NCI-H226 (cell line): ENCODE data around the gene AGBL3.
"Not testable (repeated sequence)": the region's sequence is repeated elsewhere in the genome, so short reads cannot be mapped to it uniquely, and the experiment has no call there.

ENCODE experiments used
- DNase-seq: peaks from one replicate; pipeline ENCODE4 v3.0.0-alpha.2; 2015

Gene AGBL3

GRCh38 chr7:135078051-135078450 lies 91.7 kb downstream of the AGBL3 start:
- DNase-seq: no peak

- no peak for DNase-seq
Measured at GRCh38 chr7:135079068-135079467, 92.8 kb downstream of the AGBL3 start.

- DNase-seq: no peak
Measured at GRCh38 chr7:135083005-135083404, 96.7 kb downstream of the AGBL3 start.

GRCh38 chr7:135088566-135088965 lies 102.3 kb downstream of the AGBL3 start:
- DNase-seq: no peak

GRCh38 chr7:135091717-135092116 lies 105.4 kb downstream of the AGBL3 start:
- no peak for DNase-seq

GRCh38 chr7:135094472-135095237 lies 108.3 kb downstream of the AGBL3 start:
- no peak for DNase-seq

GRCh38 chr7:135095450-135095849 lies 109.1 kb downstream of the AGBL3 start:
- DNase-seq: no peak

- peak; percentile 21 for DNase-seq
Measured at GRCh38 chr7:135098391-135098790, 112.1 kb downstream of the AGBL3 start.

GRCh38 chr7:135100856-135101255 lies 114.5 kb downstream of the AGBL3 start:
- peak; percentile 1 for DNase-seq

GRCh38 chr7:135102372-135102771 lies 116.1 kb downstream of the AGBL3 start:
- no peak for DNase-seq

GRCh38 chr7:135109562-135109961 lies 123.3 kb downstream of the AGBL3 start:
- DNase-seq: no peak

GRCh38 chr7:135109976-135110375 lies 123.7 kb downstream of the AGBL3 start:
- no peak for DNase-seq

- no peak for DNase-seq
Measured at GRCh38 chr7:135111379-135111778, 125.1 kb downstream of the AGBL3 start.

GRCh38 chr7:135114622-135115021 lies 128.3 kb downstream of the AGBL3 start:
- no peak for DNase-seq

- no peak for DNase-seq
Measured at GRCh38 chr7:135117096-135117495, 130.8 kb downstream of the AGBL3 start.

- no peak for DNase-seq
Measured at GRCh38 chr7:135121868-135122267, 135.6 kb downstream of the AGBL3 start.

- DNase-seq: not testable (repeated sequence)
Measured at GRCh38 chr7:135124631-135125030, 138.3 kb downstream of the AGBL3 start.

GRCh38 chr7:135128931-135129330 lies 142.6 kb downstream of the AGBL3 start:
- no peak for DNase-seq

GRCh38 chr7:135129579-135129978 lies 143.3 kb downstream of the AGBL3 start:
- no peak for DNase-seq

- no peak for DNase-seq
Measured at GRCh38 chr7:135143885-135144668, 157.8 kb downstream of the AGBL3 start.

- no peak for DNase-seq
Measured at GRCh38 chr7:135147341-135147898, 161.1 kb downstream of the AGBL3 start.

- no peak for DNase-seq
Measured at GRCh38 chr7:135147899-135148721, 161.8 kb downstream of the AGBL3 start, which contains the start of gene TMEM140. Gene TMEM140 (plus strand): TSS chr7:135148072. CDS start chr7:135164442, 16,370 bp downstream.
